ENCODE measurements around the gene CSMD2.

- no peak for TF ChIP-seq CTCF (IDR thresholded peaks at IDR 0.05)
- TF ChIP-seq POLR2A (IDR thresholded peaks at IDR 0.05), result no peak
- no peak for TF ChIP-seq EP300 (IDR thresholded peaks at IDR 0.05)
- TF ChIP-seq POLR2AphosphoS5 (IDR thresholded peaks at IDR 0.05), result no peak
These were observed 554.6 kb downstream of the CSMD2 start for GRCh38 chr1:33610391-33610790.

Data from sigmoid colon (tissue), 4 donors.